Measurements from ENCODE around the gene VKORC1. TPM values are rescaled to one million over a fixed set of nuclear protein-coding genes. Genes with fewer than 3 reads are reported as not detected.
A peak's percentile ranks its signal among the peaks of the same experiment; 100 is the strongest.

VKORC1 gene
- total and polyA plus RNA-seq, 5 donors from 2014 or later: 38.1 to 113 (median 103) TPM

DNA sequence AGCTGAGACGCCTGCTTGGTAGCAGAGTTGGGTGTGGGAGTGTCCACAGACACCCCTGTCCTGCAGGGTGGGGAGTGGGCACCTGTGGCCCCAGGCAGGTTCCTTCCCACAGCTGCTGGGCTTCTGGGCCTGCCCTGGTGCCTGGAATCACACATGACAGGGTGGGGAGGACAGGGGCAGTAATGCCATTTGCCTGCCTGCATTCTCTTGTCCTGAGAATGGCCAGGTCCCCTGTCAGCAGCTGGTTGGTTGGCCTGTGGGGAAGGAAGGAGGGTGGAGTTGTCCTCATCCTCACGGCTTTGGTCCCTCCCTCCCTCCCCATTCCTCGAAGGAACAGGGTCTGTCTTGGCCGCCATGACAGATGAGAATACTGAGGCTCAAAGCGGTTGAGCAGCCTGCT, 11.0 kb downstream of the VKORC1 start:
- Histone ChIP-seq H3K9me3 (ENCODE audit: control insufficient read depth in 2 of 2, low read length in 2 of 2) (no peaks in the 10 kb centered on the region), H3K27ac (ENCODE audit: insufficient read depth, low read length, poor library complexity, severe bottlenecking) (no peak overlapping the region), H3K36me3 (ENCODE audit: control insufficient read depth, insufficient read depth, low read length) (peaks cover 19% of the 10 kb centered on the region), H3K27me3 (ENCODE audit: control insufficient read depth, insufficient read depth, low read length) (no peaks in the 10 kb centered on the region), H3K4me3 (ENCODE audit: low read depth, low read length) (no peak overlapping the region), H3K4me1 (ENCODE audit: control insufficient read depth, insufficient read depth, low read length, poor library complexity, severe bottlenecking) (peaks cover 2% of the 10 kb centered on the region)
- no peak for ATAC-seq (ENCODE audit: low read depth in 2 of 2)
- H3K36me3 Mint-ChIP-seq: peaks cover 12% of the 10 kb centered on the region
- peaks cover 0 to 19% (median 2%) of the 10 kb centered on the region in 4 donors for H3K4me1 Mint-ChIP-seq
- H3K27ac Mint-ChIP-seq: peak overlapping the region in 1 of 3 donors; percentile 76
- no peak overlapping the region for H3K4me3 Mint-ChIP-seq
- no peak for DNase-seq
- H3K27me3 Mint-ChIP-seq: no peaks in the 10 kb centered on the region
- no peaks in the 10 kb centered on the region for H3K9me3 Mint-ChIP-seq

- no peaks in the 10 kb centered on the region for H3K9me3 Mint-ChIP-seq
- H3K27me3 Mint-ChIP-seq: no peaks in the 10 kb centered on the region
- Histone ChIP-seq H3K9me3 (ENCODE audit: control insufficient read depth in 2 of 2, low read length in 2 of 2) (no peaks in the 10 kb centered on the region), H3K27ac (ENCODE audit: insufficient read depth, low read length, poor library complexity, severe bottlenecking) (no peak overlapping the region), H3K4me1 (ENCODE audit: control insufficient read depth, insufficient read depth, low read length, poor library complexity, severe bottlenecking) (peaks cover 2% of the 10 kb centered on the region), H3K27me3 (ENCODE audit: control insufficient read depth, insufficient read depth, low read length) (no peaks in the 10 kb centered on the region), H3K4me3 (ENCODE audit: low read depth, low read length) (no peak overlapping the region), H3K36me3 (ENCODE audit: control insufficient read depth, insufficient read depth, low read length) (peaks cover 23% of the 10 kb centered on the region)
- peaks cover 16% of the 10 kb centered on the region for H3K36me3 Mint-ChIP-seq
- H3K27ac Mint-ChIP-seq: no peak overlapping the region
- H3K4me1 Mint-ChIP-seq: peaks cover 0 to 23% (median 2%) of the 10 kb centered on the region in 4 donors
- no peak for ATAC-seq (ENCODE audit: low read depth in 2 of 2)
- no peak for DNase-seq
- H3K4me3 Mint-ChIP-seq: no peak overlapping the region
Observed at GRCh38 chr16:31083081-31083480, 11.5 kb downstream of the VKORC1 start.

GRCh38 chr16:31082368-31083045, 12.1 kb downstream of the VKORC1 start:
- no peaks in the 10 kb centered on the region for H3K27me3 ChIP-seq (ENCODE audit: control insufficient read depth, insufficient read depth, low read length)
- DNase-seq (no peak), ATAC-seq (ENCODE audit: low read depth in 2 of 2) (no peak)
- Mint-ChIP-seq H3K4me1 (peaks cover 0 to 29% (median 2%) of the 10 kb centered on the region in 4 donors), H3K27ac (peak overlapping the region in 1 of 3 donors; percentile 69), H3K27me3 (no peaks in the 10 kb centered on the region), H3K4me3 (peak overlapping the region in 1 of 4 donors; percentile 81), H3K36me3 (peaks cover 22% of the 10 kb centered on the region), H3K9me3 (no peaks in the 10 kb centered on the region)
- no peak overlapping the region for H3K4me3 ChIP-seq (ENCODE audit: low read depth, low read length)
- peaks cover 2% of the 10 kb centered on the region for H3K4me1 ChIP-seq (ENCODE audit: control insufficient read depth, insufficient read depth, low read length, poor library complexity, severe bottlenecking)
- no peaks in the 10 kb centered on the region for H3K9me3 ChIP-seq (ENCODE audit: control insufficient read depth in 2 of 2, low read length in 2 of 2)
- H3K27ac ChIP-seq (ENCODE audit: insufficient read depth, low read length, poor library complexity, severe bottlenecking): no peak overlapping the region
- peaks cover 29% of the 10 kb centered on the region for H3K36me3 ChIP-seq (ENCODE audit: control insufficient read depth, insufficient read depth, low read length)

DNA sequence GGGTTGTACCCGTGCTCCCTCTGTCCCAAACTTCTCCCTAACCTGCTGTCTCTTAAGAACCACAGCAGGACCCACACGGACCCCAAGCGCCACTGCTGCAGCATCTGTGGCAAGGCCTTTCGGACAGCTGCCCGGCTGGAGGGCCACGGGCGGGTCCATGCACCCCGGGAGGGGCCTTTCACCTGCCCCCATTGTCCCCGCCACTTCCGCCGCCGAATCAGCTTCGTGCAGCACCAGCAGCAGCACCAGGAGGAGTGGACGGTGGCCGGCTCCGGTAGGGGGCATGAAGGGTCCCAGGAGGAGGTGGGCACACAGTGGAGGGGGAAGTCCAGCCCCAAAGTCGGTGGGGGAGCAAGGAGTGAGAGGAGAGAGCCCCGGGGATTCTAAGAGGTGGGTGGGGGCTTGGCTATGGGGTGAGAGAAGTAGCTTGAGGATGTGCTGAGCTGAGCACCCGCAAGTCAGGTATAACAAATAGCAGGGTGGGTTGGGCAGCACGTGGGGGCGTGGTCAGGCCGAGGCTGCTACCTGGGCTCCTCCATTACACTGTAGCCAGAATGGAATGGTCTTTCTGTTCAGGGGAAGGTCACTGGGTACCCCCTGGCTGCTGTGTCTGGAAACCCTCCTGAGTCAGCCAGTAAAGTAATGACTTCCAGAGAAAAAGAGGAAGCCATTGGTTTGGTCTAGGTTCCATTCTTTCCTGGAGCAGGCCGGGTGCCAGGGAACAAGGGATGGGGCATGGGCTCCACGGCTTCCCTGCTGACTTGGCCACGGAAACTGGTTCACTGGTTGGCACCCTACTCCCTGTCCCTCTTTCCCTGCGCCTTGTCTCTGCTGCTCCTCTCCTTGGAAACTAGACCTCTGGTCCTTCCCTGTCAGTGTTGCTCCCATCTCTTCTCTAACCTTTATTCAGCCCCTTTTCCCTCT, 12.9 kb downstream of the VKORC1 start:
- Histone ChIP-seq H3K36me3 (ENCODE audit: control insufficient read depth, insufficient read depth, low read length) (peaks cover 37% of the 10 kb centered on the region), H3K4me3 (ENCODE audit: low read depth, low read length) (no peak overlapping the region), H3K9me3 (ENCODE audit: control insufficient read depth in 2 of 2, low read length in 2 of 2) (no peaks in the 10 kb centered on the region), H3K27me3 (ENCODE audit: control insufficient read depth, insufficient read depth, low read length) (no peaks in the 10 kb centered on the region), H3K27ac (ENCODE audit: insufficient read depth, low read length, poor library complexity, severe bottlenecking) (no peak overlapping the region), H3K4me1 (ENCODE audit: control insufficient read depth, insufficient read depth, low read length, poor library complexity, severe bottlenecking) (peaks cover 2% of the 10 kb centered on the region)
- no peak for DNase-seq
- Mint-ChIP-seq H3K36me3 (peaks cover 23% of the 10 kb centered on the region), H3K4me3 (peak overlapping the region in 1 of 4 donors; percentile 81), H3K4me1 (peaks cover 0 to 29% (median 2%) of the 10 kb centered on the region in 4 donors), H3K27ac (peak overlapping the region in 1 of 3 donors; percentile 69), H3K27me3 (no peaks in the 10 kb centered on the region), H3K9me3 (no peaks in the 10 kb centered on the region)
- no peak for ATAC-seq (ENCODE audit: low read depth in 2 of 2)

DNA sequence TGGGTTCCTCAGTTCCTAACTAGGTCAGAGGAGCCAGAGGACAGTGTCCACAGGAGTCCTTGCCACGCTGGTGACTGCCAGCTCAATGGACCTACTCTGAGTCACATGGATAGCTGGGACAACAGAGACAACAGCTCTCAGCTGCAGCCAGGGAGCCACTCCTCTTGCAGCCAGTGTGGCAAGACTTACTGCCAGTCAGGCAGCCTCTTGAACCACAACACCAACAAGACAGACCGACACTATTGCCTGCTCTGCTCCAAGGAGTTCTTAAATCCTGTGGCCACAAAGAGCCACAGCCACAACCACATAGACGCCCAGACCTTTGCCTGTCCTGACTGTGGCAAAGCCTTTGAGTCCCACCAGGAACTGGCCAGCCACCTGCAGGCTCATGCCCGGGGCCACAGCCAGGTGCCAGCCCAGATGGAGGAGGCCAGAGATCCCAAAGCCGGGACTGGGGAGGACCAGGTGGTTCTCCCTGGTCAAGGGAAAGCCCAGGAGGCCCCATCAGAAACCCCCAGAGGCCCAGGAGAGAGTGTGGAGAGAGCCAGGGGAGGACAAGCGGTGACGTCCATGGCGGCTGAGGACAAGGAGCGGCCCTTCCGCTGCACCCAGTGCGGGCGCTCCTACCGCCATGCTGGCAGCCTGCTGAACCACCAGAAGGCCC, 13.7 kb downstream of the VKORC1 start:
- peaks cover 42% of the 10 kb centered on the region for H3K36me3 ChIP-seq (ENCODE audit: control insufficient read depth, insufficient read depth, low read length)
- Mint-ChIP-seq H3K36me3 (peaks cover 29% of the 10 kb centered on the region), H3K4me3 (no peak overlapping the region), H3K4me1 (peaks cover 0 to 35% (median 1%) of the 10 kb centered on the region in 4 donors), H3K27me3 (no peaks in the 10 kb centered on the region), H3K9me3 (no peaks in the 10 kb centered on the region), H3K27ac (no peak overlapping the region)
- peaks cover 4% of the 10 kb centered on the region for H3K4me1 ChIP-seq (ENCODE audit: control insufficient read depth, insufficient read depth, low read length, poor library complexity, severe bottlenecking)
- ATAC-seq (ENCODE audit: low read depth in 2 of 2) (no peak), DNase-seq (no peak)
- H3K9me3 ChIP-seq (ENCODE audit: control insufficient read depth in 2 of 2, low read length in 2 of 2): no peaks in the 10 kb centered on the region
- no peaks in the 10 kb centered on the region for H3K27me3 ChIP-seq (ENCODE audit: control insufficient read depth, insufficient read depth, low read length)
- no peak overlapping the region for H3K4me3 ChIP-seq (ENCODE audit: low read depth, low read length)
- H3K27ac ChIP-seq (ENCODE audit: insufficient read depth, low read length, poor library complexity, severe bottlenecking): no peak overlapping the region

DNA sequence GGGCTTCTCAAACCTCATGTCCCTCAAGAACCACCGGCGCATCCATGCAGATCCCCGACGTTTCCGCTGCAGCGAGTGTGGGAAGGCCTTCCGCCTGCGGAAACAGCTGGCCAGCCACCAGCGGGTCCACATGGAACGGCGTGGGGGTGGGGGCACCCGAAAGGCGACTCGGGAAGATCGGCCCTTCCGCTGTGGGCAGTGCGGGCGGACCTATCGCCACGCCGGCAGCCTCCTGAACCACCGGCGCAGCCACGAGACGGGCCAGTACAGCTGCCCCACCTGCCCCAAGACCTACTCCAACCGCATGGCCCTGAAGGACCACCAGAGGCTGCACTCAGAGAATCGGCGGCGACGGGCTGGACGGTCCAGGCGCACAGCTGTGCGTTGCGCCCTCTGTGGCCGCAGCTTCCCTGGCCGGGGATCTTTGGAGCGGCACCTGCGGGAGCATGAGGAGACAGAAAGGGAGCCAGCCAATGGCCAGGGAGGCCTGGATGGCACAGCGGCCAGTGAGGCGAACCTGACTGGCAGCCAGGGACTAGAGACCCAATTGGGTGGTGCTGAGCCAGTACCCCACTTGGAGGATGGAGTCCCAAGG, 14.5 kb downstream of the VKORC1 start:
- no peaks in the 10 kb centered on the region for H3K9me3 ChIP-seq (ENCODE audit: control insufficient read depth in 2 of 2, low read length in 2 of 2)
- peaks cover 29% of the 10 kb centered on the region for H3K36me3 Mint-ChIP-seq
- H3K4me1 Mint-ChIP-seq: peaks cover under 1 to 41% (median 4%) of the 10 kb centered on the region in 4 donors
- H3K4me3 Mint-ChIP-seq: peak overlapping the region in 1 of 4 donors; percentile 50
- no peak overlapping the region for H3K4me3 ChIP-seq (ENCODE audit: low read depth, low read length)
- no peaks in the 10 kb centered on the region for H3K9me3 Mint-ChIP-seq
- peaks cover 12% of the 10 kb centered on the region for H3K4me1 ChIP-seq (ENCODE audit: control insufficient read depth, insufficient read depth, low read length, poor library complexity, severe bottlenecking)
- H3K27ac Mint-ChIP-seq: no peak overlapping the region
- DNase-seq: no peak
- peaks cover 42% of the 10 kb centered on the region for H3K36me3 ChIP-seq (ENCODE audit: control insufficient read depth, insufficient read depth, low read length)
- no peaks in the 10 kb centered on the region for H3K27me3 Mint-ChIP-seq
- no peak for ATAC-seq (ENCODE audit: low read depth in 2 of 2)
- H3K27me3 ChIP-seq (ENCODE audit: control insufficient read depth, insufficient read depth, low read length): no peaks in the 10 kb centered on the region
- H3K27ac ChIP-seq (ENCODE audit: insufficient read depth, low read length, poor library complexity, severe bottlenecking): no peak overlapping the region

DNA sequence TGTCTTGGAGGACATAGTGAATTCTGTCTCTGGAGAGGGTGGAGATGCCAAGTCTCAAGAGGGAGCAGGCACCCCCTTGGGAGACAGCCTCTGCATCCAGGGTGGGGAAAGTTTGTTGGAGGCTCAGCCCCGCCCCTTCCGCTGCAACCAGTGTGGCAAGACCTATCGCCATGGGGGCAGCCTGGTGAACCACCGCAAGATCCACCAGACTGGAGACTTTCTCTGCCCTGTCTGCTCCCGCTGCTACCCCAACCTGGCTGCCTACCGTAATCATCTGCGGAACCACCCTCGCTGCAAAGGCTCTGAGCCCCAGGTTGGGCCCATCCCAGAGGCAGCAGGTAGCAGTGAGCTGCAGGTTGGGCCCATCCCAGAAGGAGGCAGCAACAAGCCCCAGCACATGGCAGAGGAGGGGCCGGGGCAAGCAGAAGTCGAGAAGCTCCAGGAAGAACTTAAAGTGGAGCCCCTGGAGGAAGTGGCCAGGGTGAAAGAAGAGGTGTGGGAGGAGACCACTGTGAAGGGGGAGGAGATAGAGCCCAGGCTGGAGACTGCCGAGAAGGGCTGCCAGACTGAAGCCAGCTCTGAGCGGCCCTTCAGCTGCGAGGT, 15.2 kb downstream of the VKORC1 start:
- DNase-seq (no peak), ATAC-seq (ENCODE audit: low read depth in 2 of 2) (no peak)
- Mint-ChIP-seq H3K4me3 (no peak overlapping the region), H3K36me3 (peaks cover 29% of the 10 kb centered on the region), H3K4me1 (peaks cover 5 to 48% (median 11%) of the 10 kb centered on the region in 4 donors), H3K27me3 (no peaks in the 10 kb centered on the region), H3K27ac (peak overlapping the region in 1 of 3 donors; percentile 36), H3K9me3 (no peaks in the 10 kb centered on the region)
- no peak overlapping the region for H3K4me3 ChIP-seq (ENCODE audit: low read depth, low read length)
- H3K27ac ChIP-seq (ENCODE audit: insufficient read depth, low read length, poor library complexity, severe bottlenecking): no peak overlapping the region
- peaks cover 42% of the 10 kb centered on the region for H3K36me3 ChIP-seq (ENCODE audit: control insufficient read depth, insufficient read depth, low read length)
- peaks cover 18% of the 10 kb centered on the region for H3K4me1 ChIP-seq (ENCODE audit: control insufficient read depth, insufficient read depth, low read length, poor library complexity, severe bottlenecking)
- no peaks in the 10 kb centered on the region for H3K27me3 ChIP-seq (ENCODE audit: control insufficient read depth, insufficient read depth, low read length)
- H3K9me3 ChIP-seq (ENCODE audit: control insufficient read depth in 2 of 2, low read length in 2 of 2): no peaks in the 10 kb centered on the region
